Activated CD4-positive, alpha-beta memory T cell treated with anti-CD3 and anti-CD28 coated beads for 36 hours (primary cell): ENCODE results near the gene HOXC9. TPM values are rescaled to one million over a fixed set of nuclear protein-coding genes. Genes with fewer than 3 reads are reported as not detected.
A peak's percentile ranks its signal among the peaks of the same experiment; 100 is the strongest.

Experiments
- CTCF ChIA-PET: fragments of 350-600 bp; sonication (Branson Sonifier 250); formaldehyde crosslinking; loops from one replicate; lab custom pipeline; 2021; ENCODE audit warnings: antibody characterized with exemption, inconsistent platforms; lab: Charles Lee
- POLR2A ChIA-PET: fragments of 350-600 bp; sonication (Branson Sonifier 250); formaldehyde crosslinking; loops from one replicate; lab custom pipeline; 2021; ENCODE audit warnings: antibody characterized with exemption; lab: Charles Lee
- DNase-seq: peaks from one replicate; pipeline ENCODE4 v3.0.0-alpha.2; 2020
- H3K27ac Mint-ChIP-seq: one replicate; pipeline ENCODE4 v1.8.0; 2021; ENCODE audit warnings: mixed read lengths
- H3K27me3 Mint-ChIP-seq: one replicate; pipeline ENCODE4 v1.8.0; 2021; ENCODE audit warnings: mixed read lengths
- H3K36me3 Mint-ChIP-seq: one replicate; pipeline ENCODE4 v1.8.0; 2021; ENCODE audit warnings: mixed read lengths
- H3K4me1 Mint-ChIP-seq: one replicate; pipeline ENCODE4 v1.8.0; 2021; ENCODE audit warnings: low read depth, mixed read lengths
- H3K4me3 Mint-ChIP-seq: one replicate; pipeline ENCODE4 v1.8.0; 2021; ENCODE audit warnings: mild to moderate bottlenecking, mixed read lengths
- H3K9me3 Mint-ChIP-seq: one replicate; pipeline ENCODE4 v1.8.0; 2021; ENCODE audit warnings: mixed read lengths
- intact Hi-C: fragments of 100-400 bp; cut with micrococcal nuclease; formaldehyde crosslinking; loops from one replicate; pipeline ENCODE4 v1.15.1; 2023
- total RNA-seq, 2 experiments: library from RNA; stranded (reverse); gene quantifications; one replicate each; pipeline ENCODE4 v1.2.3, GENCODE V29; 2021

The HOXC9 gene
- total RNA-seq, 2 experiments from 2014 or later = not detected

DNA sequence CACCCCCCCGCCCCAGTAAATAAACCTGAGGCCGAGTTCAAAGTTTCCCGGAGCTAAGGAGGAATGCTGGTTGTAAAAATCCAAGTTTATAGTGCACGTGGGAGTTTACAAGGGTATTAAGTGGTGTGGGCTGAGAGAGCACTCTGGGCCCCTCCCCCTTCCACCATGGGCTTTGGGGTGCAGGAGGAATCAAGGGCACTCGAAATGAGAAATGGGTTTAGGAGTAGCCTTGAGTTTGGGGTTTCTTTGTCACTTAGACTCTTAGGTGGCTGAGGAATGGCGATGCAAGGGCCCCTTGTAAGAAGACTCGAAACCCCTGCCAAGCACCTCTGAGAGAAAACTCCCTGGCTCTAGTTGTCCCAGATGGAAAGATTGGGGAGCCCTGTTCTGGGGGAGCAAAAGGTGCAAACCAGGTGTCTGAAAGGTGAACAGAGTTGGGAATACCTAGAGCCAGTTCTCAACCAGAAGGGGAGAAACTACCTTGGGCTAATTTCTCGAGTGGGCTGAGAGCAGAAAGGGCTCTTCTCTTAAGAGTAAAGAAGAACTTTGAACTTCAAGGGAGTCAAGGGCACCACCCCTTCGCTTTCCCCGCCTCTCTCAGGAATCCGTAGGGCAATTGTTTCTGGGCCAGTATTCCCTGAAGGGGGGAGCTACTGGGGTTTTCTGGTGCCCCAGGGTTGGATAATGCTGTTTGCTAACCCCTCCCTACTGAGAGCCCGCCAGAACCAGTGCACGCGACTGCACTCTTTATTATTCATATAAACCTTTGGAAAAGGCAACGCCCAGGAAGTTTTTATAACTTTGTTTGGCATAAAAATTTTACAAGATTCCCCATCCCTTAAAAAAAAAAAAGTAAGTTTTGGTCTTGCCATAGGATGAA is 21.2 kb upstream of the HOXC9 start:
- H3K9me3 Mint-ChIP-seq = no peaks in the 10 kb centered on the region
- intact Hi-C loops = no loop called here
- no peak overlapping the region for H3K4me3 Mint-ChIP-seq
- H3K27ac Mint-ChIP-seq = no peak overlapping the region
- no peak for DNase-seq
- POLR2A ChIA-PET = no interaction called here
- H3K27me3 Mint-ChIP-seq = peaks cover 85% of the 10 kb centered on the region
- CTCF ChIA-PET = no interaction called here
- H3K36me3 Mint-ChIP-seq = peaks cover 8% of the 10 kb centered on the region
- H3K4me1 Mint-ChIP-seq = peaks cover 15% of the 10 kb centered on the region

GRCh38 chr12:53980104-53980801 is 19.7 kb upstream of the HOXC9 start:
- H3K9me3 Mint-ChIP-seq = no peaks in the 10 kb centered on the region
- no peak for DNase-seq
- peaks cover 12% of the 10 kb centered on the region for H3K4me1 Mint-ChIP-seq
- intact Hi-C loops = loop anchor here (5.0 kb wide), 1 partner anchor 37 kb away; no protein-coding TSS in a partner anchor
- no peak overlapping the region for H3K27ac Mint-ChIP-seq
- ChIA-PET POLR2A (no interaction called here), CTCF (interaction anchor here (0.7 to 1.5 kb wide), 4 partner anchors 8 to 227 kb away, joined by 3 to 4 read pairs (median 3); partner anchors contain the start of gene HOXC4)
- peaks cover 6% of the 10 kb centered on the region for H3K36me3 Mint-ChIP-seq
- no peak overlapping the region for H3K4me3 Mint-ChIP-seq
- H3K27me3 Mint-ChIP-seq = peaks cover 88% of the 10 kb centered on the region

DNA sequence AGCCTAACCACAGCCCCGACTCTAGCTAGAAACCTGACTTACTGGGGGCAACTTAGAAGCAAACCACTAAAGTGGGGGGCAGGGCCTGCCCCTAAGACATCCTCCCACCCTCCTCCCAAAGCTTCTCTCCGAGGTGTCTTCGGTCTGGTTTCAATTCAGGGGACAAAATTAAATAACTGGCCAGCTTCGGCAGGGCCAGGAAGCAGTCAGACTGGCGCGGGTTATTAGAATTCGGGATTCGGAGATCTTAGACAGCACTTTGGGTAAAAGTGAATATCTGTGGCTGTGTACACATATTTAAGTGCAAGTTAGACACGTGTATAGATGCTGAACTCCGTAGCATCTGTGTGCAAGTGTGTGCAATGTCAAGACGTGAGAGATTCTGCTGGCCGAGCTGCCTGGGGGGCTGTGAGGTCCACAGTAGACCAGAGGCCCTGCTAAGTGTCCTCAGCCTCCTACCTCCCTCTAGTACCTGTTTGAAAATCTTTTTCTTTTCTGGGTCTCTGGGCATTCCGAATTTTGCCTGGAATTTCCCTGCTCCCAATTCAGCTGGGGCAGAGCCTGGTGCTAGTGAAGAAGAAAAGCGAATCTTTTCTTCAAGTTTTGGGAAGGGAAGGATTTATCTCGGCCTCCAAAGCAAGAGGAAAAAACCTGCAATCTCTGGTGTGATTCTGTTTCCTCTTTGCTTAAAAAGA is 19.0 kb upstream of the HOXC9 start:
- no peak for DNase-seq
- H3K9me3 Mint-ChIP-seq = no peaks in the 10 kb centered on the region
- ChIA-PET POLR2A (no interaction called here), CTCF (interaction anchor here (0.6 to 1.5 kb wide), 5 partner anchors 8 to 227 kb away, joined by 3 to 4 read pairs (median 3); partner anchors contain the start of genes HOXC4 and HOXC9)
- no peak overlapping the region for H3K4me3 Mint-ChIP-seq
- H3K27me3 Mint-ChIP-seq = peaks cover 87% of the 10 kb centered on the region
- intact Hi-C loops = loop anchor here (5.0 kb wide), 1 partner anchor 36 kb away; no protein-coding TSS in a partner anchor
- H3K36me3 Mint-ChIP-seq = no peaks in the 10 kb centered on the region
- H3K27ac Mint-ChIP-seq = no peak overlapping the region
- peaks cover 12% of the 10 kb centered on the region for H3K4me1 Mint-ChIP-seq

GRCh38 chr12:53981634-53982565 is 18.1 kb upstream of the HOXC9 start:
- ChIA-PET POLR2A (no interaction called here), CTCF (interaction anchor here (1.5 kb wide), 1 partner anchor 24 kb away, joined by 4 read pairs; no protein-coding TSS in a partner anchor)
- H3K27ac Mint-ChIP-seq = no peak overlapping the region
- H3K9me3 Mint-ChIP-seq = no peaks in the 10 kb centered on the region
- no peak for DNase-seq
- no peak overlapping the region for H3K4me3 Mint-ChIP-seq
- H3K4me1 Mint-ChIP-seq = peaks cover 15% of the 10 kb centered on the region
- intact Hi-C loops = loop anchor here (5.0 kb wide), 1 partner anchor 35 kb away; no protein-coding TSS in a partner anchor
- peaks cover 88% of the 10 kb centered on the region for H3K27me3 Mint-ChIP-seq
- H3K36me3 Mint-ChIP-seq = no peaks in the 10 kb centered on the region

DNA sequence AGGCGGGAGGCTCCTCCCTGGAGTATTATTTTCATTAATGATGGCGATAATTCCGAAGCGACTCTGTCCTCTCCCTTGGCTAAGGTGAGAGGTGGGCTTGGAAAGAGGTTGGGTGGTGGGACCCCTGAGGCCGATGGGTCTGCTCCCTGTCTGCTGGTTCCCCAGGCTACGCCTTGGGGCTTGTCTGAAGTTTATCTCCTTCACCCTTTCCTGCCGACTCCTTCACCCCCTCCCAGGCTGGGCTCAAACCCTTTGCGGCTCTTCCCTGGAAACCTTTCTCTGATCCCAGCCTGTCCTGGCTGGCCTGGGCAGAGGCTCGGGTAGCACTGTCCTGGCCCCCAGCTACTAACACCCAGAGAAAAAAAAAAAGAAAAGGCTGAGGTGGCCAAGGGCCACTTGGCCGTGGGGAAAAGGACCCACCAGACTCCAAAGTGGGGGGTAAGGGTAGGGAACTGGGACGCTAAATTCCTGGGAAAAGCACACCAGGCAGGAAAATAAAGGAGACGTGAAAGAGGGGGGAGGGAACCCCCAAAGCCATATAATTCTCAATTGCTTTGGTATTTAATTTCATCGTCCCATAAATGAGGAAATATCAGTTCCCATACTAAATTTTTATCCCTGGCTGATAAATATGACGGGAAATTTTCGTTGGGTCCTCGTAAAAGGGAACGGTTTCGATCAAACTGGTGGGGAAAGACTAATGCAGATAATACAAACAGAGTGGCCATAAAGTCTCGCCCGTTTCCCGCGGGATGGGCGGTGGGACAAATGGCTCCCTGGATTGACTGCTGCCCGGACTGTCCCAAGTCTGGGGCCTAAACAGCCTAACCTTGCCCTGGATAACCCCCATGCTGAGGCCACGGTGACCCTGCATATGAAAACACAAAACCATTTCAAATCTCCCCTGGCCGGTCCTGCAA is 17.1 kb upstream of the HOXC9 start:
- Mint-ChIP-seq H3K4me1 (peaks cover 15% of the 10 kb centered on the region), H3K27ac (no peak overlapping the region), H3K9me3 (no peaks in the 10 kb centered on the region), H3K36me3 (no peaks in the 10 kb centered on the region), H3K27me3 (peaks cover 88% of the 10 kb centered on the region), H3K4me3 (no peak overlapping the region)
- intact Hi-C loops = loop anchor here (5.0 kb wide), 1 partner anchor 34 kb away; no protein-coding TSS in a partner anchor
- DNase-seq = no peak
- POLR2A ChIA-PET = no interaction called here
- CTCF ChIA-PET = no interaction called here

DNA sequence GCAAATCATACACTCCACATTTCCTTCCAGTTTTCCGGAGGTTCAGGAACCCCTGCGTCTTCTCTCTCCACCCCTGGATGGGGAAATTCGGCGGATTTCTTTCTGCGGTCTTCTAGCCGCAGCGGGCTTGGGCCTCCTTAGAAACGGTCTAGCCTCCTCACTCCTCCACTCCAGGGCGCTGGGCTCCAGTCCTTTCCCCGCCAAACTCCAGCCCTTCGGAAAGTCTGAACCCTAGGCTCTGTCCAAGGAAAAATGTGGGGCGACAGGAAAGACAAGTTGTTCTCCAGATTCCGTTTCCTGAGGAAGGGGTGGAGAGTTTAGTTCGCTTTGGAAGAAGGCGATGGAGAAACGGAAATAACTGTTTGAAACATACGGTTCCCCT is 16.4 kb upstream of the HOXC9 start:
- CTCF ChIA-PET = interaction anchor here (5.4 to 5.8 kb wide), 2 partner anchors 217 to 231 kb away, joined by 21 to 46 read pairs; no protein-coding TSS in a partner anchor
- H3K4me1 Mint-ChIP-seq = peaks cover 13% of the 10 kb centered on the region
- H3K9me3 Mint-ChIP-seq = no peaks in the 10 kb centered on the region
- H3K36me3 Mint-ChIP-seq = no peaks in the 10 kb centered on the region
- DNase-seq = no peak
- intact Hi-C loops = loop anchor here (5.0 kb wide), 1 partner anchor 34 kb away; no protein-coding TSS in a partner anchor
- H3K27ac Mint-ChIP-seq = no peak overlapping the region
- peaks cover 89% of the 10 kb centered on the region for H3K27me3 Mint-ChIP-seq
- H3K4me3 Mint-ChIP-seq = no peak overlapping the region
- POLR2A ChIA-PET = no interaction called here

DNA sequence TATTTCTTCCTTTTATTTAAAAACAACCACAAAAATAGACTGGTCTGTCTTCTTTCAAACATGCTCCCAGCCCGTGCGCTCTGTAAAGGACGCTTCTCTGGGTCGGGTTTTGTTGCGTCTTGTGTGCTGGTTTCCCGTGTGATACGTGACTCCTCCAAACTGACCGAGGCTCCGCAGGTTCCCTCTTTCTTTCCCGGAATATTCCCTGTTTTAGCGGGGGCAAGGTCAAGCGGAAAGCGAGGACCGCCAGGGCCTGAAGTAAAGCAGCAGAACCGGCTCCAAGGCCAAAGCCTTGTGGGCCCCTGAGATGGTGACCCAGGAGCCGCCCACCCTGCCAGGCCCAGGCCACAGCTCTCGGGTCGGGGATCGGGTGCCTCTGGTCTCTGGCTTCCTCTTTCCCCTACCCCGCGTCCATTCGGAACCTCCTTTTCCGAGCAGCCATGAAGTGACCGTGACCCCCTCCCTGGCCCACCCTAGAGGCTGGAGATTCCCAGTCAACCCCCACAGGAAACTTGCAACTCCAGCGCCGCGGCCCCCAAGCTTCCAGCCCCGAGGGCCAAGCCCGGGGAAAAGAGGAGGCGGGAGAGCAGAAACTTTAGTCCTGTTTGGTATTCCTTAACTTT is 15.9 kb upstream of the HOXC9 start:
- CTCF ChIA-PET = interaction anchor here (1.1 to 5.8 kb wide), 10 partner anchors 9 to 231 kb away, joined by 3 to 46 read pairs (median 12); partner anchors contain the start of genes HOXC8 and SMUG1
- POLR2A ChIA-PET = interaction anchor here (1.2 kb wide), 1 partner anchor 9 kb away, joined by 3 read pairs; no protein-coding TSS in a partner anchor
- intact Hi-C loops = loop anchor here (5.0 kb wide), 1 partner anchor 33 kb away; no protein-coding TSS in a partner anchor
- Mint-ChIP-seq H3K4me1 (peaks cover 15% of the 10 kb centered on the region), H3K27ac (no peak overlapping the region), H3K27me3 (peaks cover 87% of the 10 kb centered on the region), H3K4me3 (no peak overlapping the region), H3K9me3 (no peaks in the 10 kb centered on the region), H3K36me3 (no peaks in the 10 kb centered on the region)
- DNase-seq = no peak

DNA sequence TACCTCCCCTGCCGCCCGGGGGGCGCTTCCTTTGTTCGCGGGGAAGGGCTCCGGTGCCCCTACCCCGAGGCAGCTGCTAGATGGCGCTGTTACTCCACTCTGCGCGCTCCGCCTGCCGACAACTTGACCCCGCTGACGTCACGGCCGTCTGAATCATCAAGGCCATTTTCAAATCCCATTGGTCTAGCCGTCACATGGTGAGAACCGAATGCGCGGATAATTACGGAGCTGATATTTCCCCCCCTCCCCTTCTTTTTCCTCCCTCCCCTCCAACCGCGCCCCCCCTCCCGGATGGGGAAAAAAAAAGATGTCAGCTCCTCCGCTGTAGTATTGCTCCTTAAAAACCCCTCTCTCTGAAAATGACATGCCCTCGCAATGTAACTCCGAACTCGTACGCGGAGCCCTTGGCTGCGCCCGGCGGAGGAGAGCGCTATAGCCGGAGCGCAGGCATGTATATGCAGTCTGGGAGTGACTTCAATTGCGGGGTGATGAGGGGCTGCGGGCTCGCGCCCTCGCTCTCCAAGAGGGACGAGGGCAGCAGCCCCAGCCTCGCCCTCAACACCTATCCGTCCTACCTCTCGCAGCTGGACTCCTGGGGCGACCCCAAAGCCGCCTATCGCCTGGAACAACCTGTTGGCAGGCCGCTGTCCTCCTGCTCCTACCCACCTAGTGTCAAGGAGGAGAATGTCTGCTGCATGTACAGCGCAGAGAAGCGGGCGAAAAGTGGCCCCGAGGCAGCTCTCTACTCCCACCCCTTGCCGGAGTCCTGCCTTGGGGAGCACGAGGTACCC is 14.9 kb upstream of the HOXC9 start, which contains the start of gene HOXC10:
Gene HOXC10 (plus strand): TSS at position 246 of the 791 bp plus-strand sequence. CDS start 114 bp downstream, at position 360.
- H3K4me1 Mint-ChIP-seq = peaks cover 25% of the 10 kb centered on the region
- intact Hi-C loops = loop anchor here (1.0 to 5.0 kb wide), 3 partner anchors 10 to 33 kb away; partner anchors contain the start of gene HOXC12
- peak; percentile 92 for DNase-seq
- H3K27ac Mint-ChIP-seq = no peak within 1 kb of the TSS
- ChIA-PET CTCF (interaction anchor here (0.6 to 5.8 kb wide), 26 partner anchors 8 to 1732 kb away, joined by 3 to 46 read pairs (median 4); partner anchors contain the start of genes HOXC5, HOXC8 and SMUG1), POLR2A (interaction anchor here (0.5 to 1.2 kb wide), 2 partner anchors 8 to 115 kb away, joined by 3 read pairs; no protein-coding TSS in a partner anchor)
- no peaks in the 10 kb centered on the region for H3K9me3 Mint-ChIP-seq
- no peaks in the 10 kb centered on the region for H3K36me3 Mint-ChIP-seq
- peak within 1 kb of the TSS; percentile 52 for H3K4me3 Mint-ChIP-seq
- peaks cover 87% of the 10 kb centered on the region for H3K27me3 Mint-ChIP-seq

- peaks cover 87% of the 10 kb centered on the region for H3K27me3 Mint-ChIP-seq
- H3K36me3 Mint-ChIP-seq = no peaks in the 10 kb centered on the region
- H3K27ac Mint-ChIP-seq = no peak overlapping the region
- ChIA-PET POLR2A (no interaction called here), CTCF (interaction anchor here (0.8 to 5.8 kb wide), 16 partner anchors 10 to 414 kb away, joined by 3 to 46 read pairs (median 6); partner anchors contain the start of genes HOXC5 and SMUG1)
- no peak for DNase-seq
- H3K4me1 Mint-ChIP-seq = peaks cover 30% of the 10 kb centered on the region
- no peaks in the 10 kb centered on the region for H3K9me3 Mint-ChIP-seq
- H3K4me3 Mint-ChIP-seq = no peak overlapping the region
- intact Hi-C loops = loop anchor here (1.0 to 5.0 kb wide), 2 partner anchors 10 to 33 kb away; partner anchors contain the start of gene HOXC12
Observed at GRCh38 chr12:53985692-53985993, 14.3 kb upstream of the HOXC9 start.
